HUDEP-2 (cell line): ENCODE results near the gene BTN1A1.

Experiments
- DNase-seq, 76 experiments: peaks; one replicate each; lab custom pipeline; 2025; ENCODE audit not compliant: unreplicated experiment in 76 of 76; lab: John Stamatoyannopoulos, UW

BTN1A1 gene

GRCh38 chr6:26475823-26476729 is 24.0 kb upstream of the BTN1A1 start:
- DNase-seq, result no peak

GRCh38 chr6:26476896-26477295 is 23.2 kb upstream of the BTN1A1 start:
- no peak for DNase-seq

- DNase-seq, result no peak
These were observed 22.7 kb upstream of the BTN1A1 start for GRCh38 chr6:26477426-26477825.

GRCh38 chr6:26478100-26478984 is 21.8 kb upstream of the BTN1A1 start:
- no peak for DNase-seq

- no peak for DNase-seq
These were observed 21.2 kb upstream of the BTN1A1 start for GRCh38 chr6:26478985-26479278.

GRCh38 chr6:26482338-26482737 is 17.8 kb upstream of the BTN1A1 start:
- DNase-seq, result no peak

- DNase-seq, result no peak
These were observed 16.4 kb upstream of the BTN1A1 start for GRCh38 chr6:26483727-26484126.

- DNase-seq, result no peak
These were observed 15.9 kb upstream of the BTN1A1 start for GRCh38 chr6:26484161-26484560.

GRCh38 chr6:26485112-26485780 is 14.9 kb upstream of the BTN1A1 start:
- DNase-seq, result no peak

GRCh38 chr6:26486358-26486757 is 13.7 kb upstream of the BTN1A1 start:
- no peak for DNase-seq

- no peak for DNase-seq
These were observed 12.6 kb upstream of the BTN1A1 start for GRCh38 chr6:26487466-26487865.

GRCh38 chr6:26489996-26490964 is 9.8 kb upstream of the BTN1A1 start:
- no peak for DNase-seq

GRCh38 chr6:26491604-26492003 is 8.5 kb upstream of the BTN1A1 start:
- DNase-seq, result no peak

- DNase-seq, result peak in 30 of 76 experiments; percentile 14 to 81 (median 48)
These were observed 6.8 kb upstream of the BTN1A1 start for GRCh38 chr6:26493258-26493657.

GRCh38 chr6:26494117-26494516 is 6.0 kb upstream of the BTN1A1 start:
- DNase-seq, result no peak

- DNase-seq, result no peak
These were observed 4.8 kb upstream of the BTN1A1 start for GRCh38 chr6:26495281-26495680.

GRCh38 chr6:26497610-26498009 is 2.5 kb upstream of the BTN1A1 start:
- no peak for DNase-seq

- peak in 2 of 76 experiments; percentile 23 to 25 for DNase-seq
These were observed 1.4 kb downstream of the BTN1A1 start for GRCh38 chr6:26501482-26501986.

- DNase-seq, result no peak
These were observed 2.1 kb downstream of the BTN1A1 start for GRCh38 chr6:26502165-26502564.

GRCh38 chr6:26502626-26503025 is 2.5 kb downstream of the BTN1A1 start:
- DNase-seq, result no peak
